Right cardiac atrium (tissue), 5 donors: Measurements from ENCODE around the gene FASLG. TPM values are rescaled to one million over a fixed set of nuclear protein-coding genes. Genes with fewer than 3 reads are reported as not detected.
"Not testable (repeated sequence)": the region's sequence is repeated elsewhere in the genome, so short reads cannot be mapped to it uniquely, and the experiment has no call there.

Experiments used
- ATAC-seq, 2 donors: fragments of 200-7000 bp; cut with Tn5 transposase; one replicate each; pipeline versions ENCODE4 v1.8.0 to v1.9.1; 2020; ENCODE audit warnings: moderate library complexity in 2 of 2, mild to moderate bottlenecking in 1 of 2
- DNase-seq, 3 donors: peaks; one replicate each; pipeline ENCODE4 v3.0.0-alpha.2; 2020
- H3K27ac ChIP-seq: one replicate; pipeline ENCODE4 v1.5.1; 2013; ENCODE audit warnings: mild to moderate bottlenecking, low read length, control low read depth, moderate library complexity
- H3K27me3 ChIP-seq: one replicate; pipeline ENCODE4 v1.6.1; 2013; ENCODE audit not compliant: control insufficient read depth, insufficient read depth
- H3K4me1 ChIP-seq: one replicate; pipeline ENCODE4 v1.6.1; 2013; ENCODE audit warnings: low read length; ENCODE audit not compliant: control insufficient read depth, insufficient read depth
- H3K4me3 ChIP-seq: one replicate; pipeline ENCODE4 v1.5.1; 2013; ENCODE audit warnings: low read length, control low read depth
- H3K9me3 ChIP-seq: one replicate; pipeline ENCODE4 v1.6.1; 2013; ENCODE audit warnings: low read length; ENCODE audit not compliant: control insufficient read depth
- WGBS: extraction: QIAGEN DNeasy Blood & Tissue Kit; methylation state at CpG from one replicate; pipeline ENCODE4 v1.1.7; 2013; 5-methylcytosine and 5-hydroxymethylcytosine counted together
- intact Hi-C, 4 donors: fragments of 100-400 bp; cut with DNase I; formaldehyde crosslinking; loops; one replicate each; pipeline versions ENCODE4 v1.11.0 to v1.14.0; 2022 to 2023
- long read RNA-seq, 4 donors: library from polyadenylated mRNA; unstranded; transcript quantifications; one replicate each; pipeline ENCODE4 v2.0.0, GENCODE V29; 2020 to 2021
- polyA plus RNA-seq: library from polyadenylated mRNA; stranded (reverse); fragments of 200-250 nt; gene quantifications from one replicate; pipeline ENCODE4 v1.2.3, GENCODE V29; 2013
- total RNA-seq, 4 donors: library from RNA; stranded (reverse); fragmentation: NEBNext Ultra II Directional; extraction: Animal tissue kit (Norgen Biotek cat#: 25700); gene quantifications; one replicate each; pipeline ENCODE4 v1.2.1, GENCODE V29; 2021
- donor health status: healthy with polysubstance abuse.
- donor health status: DM: no; HTN: yes; CAD: no.
- donor health status: DM: no; HTN: no; CAD: no.
- donor health status: DM: no; HTN: yes; CAD: no; lungs with severe emphysema.
- donor health status: DM: yes; HTN: yes; CAD: no.

FASLG gene, protein sequence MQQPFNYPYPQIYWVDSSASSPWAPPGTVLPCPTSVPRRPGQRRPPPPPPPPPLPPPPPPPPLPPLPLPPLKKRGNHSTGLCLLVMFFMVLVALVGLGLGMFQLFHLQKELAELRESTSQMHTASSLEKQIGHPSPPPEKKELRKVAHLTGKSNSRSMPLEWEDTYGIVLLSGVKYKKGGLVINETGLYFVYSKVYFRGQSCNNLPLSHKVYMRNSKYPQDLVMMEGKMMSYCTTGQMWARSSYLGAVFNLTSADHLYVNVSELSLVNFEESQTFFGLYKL
- total RNA-seq, result under 1 TPM in 2 of 4 donors, not detected in 2; 0.12 to 0.29 TPM
- 0.07 TPM for polyA plus RNA-seq
- long read RNA-seq, donor 1, partial matches to known transcripts, result 0 of 1 reads
- long read RNA-seq, donor 1, other reads (novel, unspliced or antisense), result 0 of 1 reads
- long read RNA-seq, donor 2, partial matches to known transcripts, result 0 of 1 reads
- long read RNA-seq, donor 2, other reads (novel, unspliced or antisense), result 0 of 1 reads
- long read RNA-seq, donor 3, result 0 reads
- long read RNA-seq, donor 4, result 0 reads

GRCh38 chr1:172658871-172659453 lies at the start of gene FASLG:
FASLG (plus strand) TSS chr1:172659103; CDS start chr1:172659202, 99 bp downstream.
- H3K4me3 ChIP-seq, result no peak within 1 kb of the TSS
- ATAC-seq, result peak in 1 of 2 donors; percentile 15

DNA sequence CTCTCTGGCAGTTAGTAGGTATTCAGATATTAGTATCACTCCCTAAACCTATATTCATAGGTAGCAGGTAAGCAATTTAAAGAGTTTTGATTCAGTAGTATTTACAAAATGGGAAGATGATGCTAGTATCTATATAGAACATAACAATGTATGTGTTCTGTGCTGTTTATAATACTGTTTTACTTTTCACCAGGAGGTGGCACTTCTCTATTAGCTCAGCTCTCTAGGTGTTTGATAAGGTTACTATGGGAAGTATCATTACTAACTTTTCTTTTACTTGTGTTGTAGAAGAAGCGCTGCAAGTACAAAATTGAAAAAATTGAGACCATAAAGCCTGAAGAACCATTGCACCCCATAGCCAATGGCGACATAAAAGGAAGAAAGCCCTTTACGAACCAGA lies 49.4 kb upstream of the FASLG start:
- ATAC-seq (no peak), DNase-seq (no peak)
- WGBS, result 94% methylated on average over 3 of the region's 3 CpGs
- Histone ChIP-seq H3K27ac (no peak overlapping the region), H3K27me3 (no peaks in the 10 kb centered on the region), H3K9me3 (no peaks in the 10 kb centered on the region), H3K4me1 (no peaks in the 10 kb centered on the region), H3K4me3 (no peak overlapping the region)
- intact Hi-C loops, result loop anchor here in 2 of 4 donors (5.0 kb wide), 1 partner anchor 113 kb away; no protein-coding TSS in a partner anchor

More at GRCh38 chr1:172658871-172659453, at the start of gene FASLG:
- H3K27me3 ChIP-seq, result no peaks in the 10 kb centered on the region
- peak in 2 of 3 donors; percentile 49 to 50 for DNase-seq
- WGBS, result 83% methylated on average over 11 of the region's 11 CpGs
- intact Hi-C loops, result no loop called here
- no peak within 1 kb of the TSS for H3K27ac ChIP-seq
- H3K4me1 ChIP-seq, result no peaks in the 10 kb centered on the region
- H3K9me3 ChIP-seq, result no peaks in the 10 kb centered on the region

GRCh38 chr1:172612478-172612877 lies 46.4 kb upstream of the FASLG start:
- intact Hi-C loops, result loop anchor here in 2 of 4 donors (5.0 to 10.0 kb wide), 2 partner anchors 102 to 110 kb away; no protein-coding TSS in a partner anchor
- Histone ChIP-seq H3K27me3 (no peaks in the 10 kb centered on the region), H3K9me3 (no peaks in the 10 kb centered on the region), H3K4me1 (no peaks in the 10 kb centered on the region), H3K27ac (no peak overlapping the region), H3K4me3 (no peak overlapping the region)
- DNase-seq (no peak), ATAC-seq (no peak)
- 96% methylated on average over 2 of the region's 2 CpGs for WGBS

- no peak for ATAC-seq
- WGBS, result 84% methylated on average over 2 of the region's 2 CpGs
- H3K27ac ChIP-seq, result no peak overlapping the region
These were observed 45.6 kb upstream of the FASLG start for GRCh38 chr1:172613294-172613693.

DNA sequence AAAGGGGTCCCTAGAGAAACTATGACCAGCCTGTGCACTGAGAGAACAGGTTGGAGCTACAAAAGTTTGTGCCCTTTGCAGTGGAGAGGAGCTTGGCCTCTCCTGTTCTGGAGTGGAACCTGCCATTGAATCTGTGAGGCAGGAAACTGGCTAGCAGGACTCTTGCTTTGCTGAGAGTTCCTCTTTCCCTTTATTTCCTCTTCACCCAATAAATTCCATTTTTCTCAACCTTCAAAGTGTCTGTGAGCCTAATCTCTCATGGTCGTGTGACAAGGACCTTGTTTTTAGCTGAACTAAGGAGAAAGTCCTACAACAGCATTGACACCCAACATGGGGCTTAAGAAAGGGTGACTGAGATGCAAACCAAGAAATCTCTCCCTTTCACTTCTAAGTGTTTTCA lies 42.7 kb upstream of the FASLG start:
- Histone ChIP-seq H3K27me3 (no peaks in the 10 kb centered on the region), H3K4me1 (no peaks in the 10 kb centered on the region), H3K9me3 (peaks cover 5% of the 10 kb centered on the region), H3K4me3 (no peak overlapping the region), H3K27ac (no peak overlapping the region)
- intact Hi-C loops, result loop anchor here in 1 of 4 donors (10.0 kb wide), 1 partner anchor 99 kb away; no protein-coding TSS in a partner anchor
- ATAC-seq (no peak), DNase-seq (no peak)
- WGBS, result 51% methylated on average over 1 of the region's 1 CpG

More at GRCh38 chr1:172613294-172613693, 45.6 kb upstream of the FASLG start:
- no peak for DNase-seq
- intact Hi-C loops, result loop anchor here in 2 of 4 donors (5.0 to 10.0 kb wide), 2 partner anchors 102 to 109 kb away; no protein-coding TSS in a partner anchor
- Histone ChIP-seq H3K9me3 (no peaks in the 10 kb centered on the region), H3K27me3 (no peaks in the 10 kb centered on the region), H3K4me1 (no peaks in the 10 kb centered on the region), H3K4me3 (no peak overlapping the region)

- no peak for DNase-seq
- Histone ChIP-seq H3K27ac (no peak overlapping the region), H3K9me3 (peaks cover 5% of the 10 kb centered on the region), H3K4me3 (no peak overlapping the region), H3K4me1 (no peaks in the 10 kb centered on the region), H3K27me3 (no peaks in the 10 kb centered on the region)
- intact Hi-C loops, result loop anchor here in 1 of 4 donors (10.0 kb wide), 1 partner anchor 98 kb away; no protein-coding TSS in a partner anchor
- no peak for ATAC-seq
- 64% methylated on average over 3 of the region's 3 CpGs for WGBS
These were observed 42.3 kb upstream of the FASLG start for GRCh38 chr1:172616636-172617035.

DNA sequence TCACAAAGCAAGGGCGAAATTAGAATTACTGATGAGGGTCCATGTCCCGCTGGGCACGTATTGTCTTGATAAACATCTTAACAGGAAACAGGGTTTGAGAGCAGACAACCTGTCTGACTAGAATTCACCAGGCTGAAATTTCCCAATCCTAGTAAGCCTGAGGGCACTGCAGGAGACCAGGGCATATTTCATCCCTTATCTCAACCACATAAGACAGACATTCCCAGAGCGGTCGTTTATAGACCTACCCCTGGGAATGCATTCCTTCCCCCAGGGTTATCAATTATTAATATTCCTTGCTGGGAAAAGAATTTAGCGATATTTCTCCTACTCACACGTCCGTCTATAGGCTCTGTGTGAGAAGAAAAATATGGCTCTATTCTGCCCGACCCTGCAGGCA lies 38.3 kb upstream of the FASLG start:
- intact Hi-C loops, H3K9me3 ChIP-seq, DNase-seq, H3K4me1 ChIP-seq, ATAC-seq, H3K27ac ChIP-seq, H3K4me3 ChIP-seq, H3K27me3 ChIP-seq: not testable (repeated sequence)
- WGBS, result 92% methylated on average over 9 of the region's 9 CpGs

- Histone ChIP-seq H3K9me3 (peaks cover 5% of the 10 kb centered on the region), H3K27me3 (no peaks in the 10 kb centered on the region), H3K4me3 (no peak overlapping the region), H3K27ac (no peak overlapping the region), H3K4me1 (no peaks in the 10 kb centered on the region)
- WGBS, result 67% methylated on average over 3 of the region's 3 CpGs
- intact Hi-C loops, result no loop called here
- ATAC-seq, result no peak
- DNase-seq, result no peak
These were observed 36.4 kb upstream of the FASLG start for GRCh38 chr1:172622541-172622940.

DNA sequence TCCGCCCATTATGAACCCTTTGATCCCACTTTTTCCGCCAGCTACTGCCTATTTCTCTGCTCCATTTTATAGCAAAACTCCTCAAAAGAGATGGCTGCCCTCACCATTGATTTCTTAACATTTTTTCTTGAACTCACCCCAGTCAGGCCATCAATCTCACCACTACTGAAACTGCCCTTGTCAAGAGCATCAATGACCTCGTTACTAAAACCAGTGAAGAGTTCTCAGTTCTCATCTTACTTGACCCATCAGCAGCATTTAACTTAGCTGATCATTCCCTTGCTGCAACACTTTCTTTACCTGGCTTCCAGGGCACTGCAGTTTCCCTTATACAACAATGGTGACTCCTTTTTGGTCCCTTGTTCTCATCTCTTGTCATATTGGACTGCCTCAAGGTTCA lies 35.2 kb upstream of the FASLG start:
- H3K4me3 ChIP-seq, result no peak overlapping the region
- intact Hi-C loops, result no loop called here
- ATAC-seq (no peak), DNase-seq (no peak)
- no peak overlapping the region for H3K27ac ChIP-seq
- H3K27me3 ChIP-seq, result no peaks in the 10 kb centered on the region
- H3K9me3 ChIP-seq, result peaks cover 5% of the 10 kb centered on the region
- no peaks in the 10 kb centered on the region for H3K4me1 ChIP-seq
- WGBS, result 87% methylated on average over 3 of the region's 3 CpGs

DNA sequence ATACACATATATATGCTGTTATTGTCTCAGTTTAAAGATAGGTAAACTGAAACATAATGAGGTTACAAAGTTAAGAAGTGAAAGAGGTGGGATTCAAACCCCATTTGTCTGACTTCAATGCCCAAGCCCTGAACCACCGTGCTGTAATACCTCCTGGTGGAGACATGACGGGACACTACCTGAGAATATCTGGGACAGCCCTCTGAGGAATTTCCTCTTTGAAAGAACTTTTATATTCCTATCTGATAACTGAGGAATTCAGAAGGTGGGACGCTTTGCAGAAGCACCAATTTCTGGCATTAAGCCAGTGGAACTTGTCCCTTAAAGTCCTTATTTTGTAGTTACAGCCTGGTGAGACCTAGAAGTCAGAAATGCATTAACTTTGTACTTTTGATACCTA lies 32.1 kb upstream of the FASLG start:
- 43% methylated on average over 3 of the region's 3 CpGs for WGBS
- no peak overlapping the region for H3K27ac ChIP-seq
- ATAC-seq (no peak), DNase-seq (no peak)
- no peaks in the 10 kb centered on the region for H3K27me3 ChIP-seq
- no peaks in the 10 kb centered on the region for H3K4me1 ChIP-seq
- no peaks in the 10 kb centered on the region for H3K9me3 ChIP-seq
- no peak overlapping the region for H3K4me3 ChIP-seq
- intact Hi-C loops, result no loop called here

DNA sequence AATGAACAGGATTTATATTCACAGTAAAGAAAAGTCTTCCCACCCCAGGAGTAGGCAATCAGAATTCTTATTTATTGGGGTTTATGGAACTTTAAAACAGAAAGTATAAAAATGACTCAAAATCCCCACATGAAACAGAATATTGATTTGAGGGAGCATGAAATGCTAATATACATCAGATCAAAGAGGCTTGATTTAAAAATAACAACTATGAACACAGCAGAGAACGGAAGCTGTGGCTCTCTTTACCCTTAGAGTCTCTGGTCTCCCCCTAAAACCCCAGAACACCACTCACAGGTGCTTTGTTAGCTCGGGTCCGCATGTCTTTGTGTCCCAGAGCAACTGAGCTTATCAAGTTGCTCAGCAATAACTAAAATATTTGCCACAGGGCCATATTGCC lies 31.2 kb upstream of the FASLG start:
- Histone ChIP-seq H3K27me3 (no peaks in the 10 kb centered on the region), H3K4me3 (no peak overlapping the region), H3K4me1 (no peaks in the 10 kb centered on the region), H3K9me3 (no peaks in the 10 kb centered on the region), H3K27ac (no peak overlapping the region)
- DNase-seq, result no peak
- 85% methylated on average over 3 of the region's 3 CpGs for WGBS
- intact Hi-C loops, result no loop called here
- ATAC-seq, result no peak
